Measurements from ENCODE around the gene CDH13. TPM values are rescaled to one million over a fixed set of nuclear protein-coding genes. Genes with fewer than 3 reads are reported as not detected.

Gene CDH13
- total RNA-seq, 4 donors from 2014 or later: 2.0 to 6.6 (median 4.1) TPM; not detected in 1

DNA sequence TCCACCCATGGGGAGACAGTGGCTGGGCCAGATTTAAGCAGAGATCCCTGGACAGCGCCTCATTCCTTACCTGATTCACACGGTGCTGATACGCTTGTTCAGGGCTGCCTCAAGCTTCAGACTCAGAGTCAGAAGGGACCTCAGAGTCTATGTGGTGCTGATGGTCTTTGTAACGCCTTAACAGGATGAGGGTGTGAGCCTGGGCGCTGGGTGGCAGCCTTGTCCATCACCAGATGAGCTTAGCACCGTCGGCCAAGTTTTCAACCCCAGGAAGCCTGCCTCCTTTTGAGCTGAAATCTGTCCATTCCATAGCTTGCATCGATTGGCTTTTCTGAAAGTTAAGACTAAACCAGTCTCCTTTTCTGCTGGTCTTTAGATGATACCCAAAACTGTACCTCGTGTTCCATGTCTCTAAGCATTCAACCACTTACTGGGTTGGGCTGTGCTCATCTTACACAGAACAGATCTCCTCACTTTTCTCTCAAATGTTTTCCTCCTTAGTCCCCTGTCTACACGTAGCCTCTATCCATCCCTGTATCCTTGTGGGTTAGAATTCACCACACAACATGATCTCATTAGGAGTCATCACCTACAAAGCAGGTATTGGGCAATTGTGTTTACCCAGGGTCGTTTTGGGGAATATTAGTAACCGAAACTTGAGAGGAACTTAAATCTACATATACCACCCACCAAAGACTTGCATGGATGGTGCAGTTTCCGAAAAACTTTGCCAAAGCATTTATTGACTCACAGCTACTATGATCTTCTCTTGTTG lies 573.4 kb downstream of the CDH13 start:
- Histone ChIP-seq H3K27ac (no peak overlapping the region), H3K4me1 (no peaks in the 10 kb centered on the region)
- no peak for DNase-seq

DNA sequence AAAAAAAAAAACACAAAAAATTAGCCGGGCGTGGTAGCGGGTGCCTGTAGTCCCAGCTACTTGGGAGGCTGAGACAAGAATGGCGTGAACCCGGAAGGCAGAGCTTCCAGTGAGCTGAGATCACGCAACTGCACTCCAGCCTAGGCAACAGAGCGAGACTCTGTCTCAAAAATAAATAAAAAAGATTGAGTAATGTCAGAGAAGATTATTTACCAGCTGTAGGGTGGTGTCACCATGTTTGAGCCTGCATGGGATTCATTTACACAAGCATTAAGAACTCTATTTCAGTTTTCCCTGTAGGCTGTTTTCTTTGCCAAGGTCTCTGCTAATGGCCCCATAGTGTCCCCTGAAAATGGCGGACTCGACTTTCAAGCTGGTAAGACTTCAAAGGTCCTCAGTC lies 575.0 kb downstream of the CDH13 start:
- Histone ChIP-seq H3K4me3 (no peak overlapping the region), H3K27me3 (no peaks in the 10 kb centered on the region), H3K27ac (no peak overlapping the region), H3K36me3 (no peaks in the 10 kb centered on the region), H3K9me3 (no peaks in the 10 kb centered on the region), H3K4me1 (no peaks in the 10 kb centered on the region)
- TF ChIP-seq, protein P1, sequence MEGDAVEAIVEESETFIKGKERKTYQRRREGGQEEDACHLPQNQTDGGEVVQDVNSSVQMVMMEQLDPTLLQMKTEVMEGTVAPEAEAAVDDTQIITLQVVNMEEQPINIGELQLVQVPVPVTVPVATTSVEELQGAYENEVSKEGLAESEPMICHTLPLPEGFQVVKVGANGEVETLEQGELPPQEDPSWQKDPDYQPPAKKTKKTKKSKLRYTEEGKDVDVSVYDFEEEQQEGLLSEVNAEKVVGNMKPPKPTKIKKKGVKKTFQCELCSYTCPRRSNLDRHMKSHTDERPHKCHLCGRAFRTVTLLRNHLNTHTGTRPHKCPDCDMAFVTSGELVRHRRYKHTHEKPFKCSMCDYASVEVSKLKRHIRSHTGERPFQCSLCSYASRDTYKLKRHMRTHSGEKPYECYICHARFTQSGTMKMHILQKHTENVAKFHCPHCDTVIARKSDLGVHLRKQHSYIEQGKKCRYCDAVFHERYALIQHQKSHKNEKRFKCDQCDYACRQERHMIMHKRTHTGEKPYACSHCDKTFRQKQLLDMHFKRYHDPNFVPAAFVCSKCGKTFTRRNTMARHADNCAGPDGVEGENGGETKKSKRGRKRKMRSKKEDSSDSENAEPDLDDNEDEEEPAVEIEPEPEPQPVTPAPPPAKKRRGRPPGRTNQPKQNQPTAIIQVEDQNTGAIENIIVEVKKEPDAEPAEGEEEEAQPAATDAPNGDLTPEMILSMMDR (IDR thresholded peaks at IDR 0.05): no peak
- no peak for TF ChIP-seq POLR2A (IDR thresholded peaks at IDR 0.05)
- DNase-seq: no peak

More for the DNA sequence above, 573.4 kb downstream of the CDH13 start:
- Histone ChIP-seq H3K9me3 (no peaks in the 10 kb centered on the region), H3K27me3 (no peaks in the 10 kb centered on the region), H3K4me3 (no peak overlapping the region), H3K36me3 (no peaks in the 10 kb centered on the region)
- no peak for TF ChIP-seq POLR2A (IDR thresholded peaks at IDR 0.05)
- TF ChIP-seq, protein P1 (IDR thresholded peaks at IDR 0.05): no peak

DNA sequence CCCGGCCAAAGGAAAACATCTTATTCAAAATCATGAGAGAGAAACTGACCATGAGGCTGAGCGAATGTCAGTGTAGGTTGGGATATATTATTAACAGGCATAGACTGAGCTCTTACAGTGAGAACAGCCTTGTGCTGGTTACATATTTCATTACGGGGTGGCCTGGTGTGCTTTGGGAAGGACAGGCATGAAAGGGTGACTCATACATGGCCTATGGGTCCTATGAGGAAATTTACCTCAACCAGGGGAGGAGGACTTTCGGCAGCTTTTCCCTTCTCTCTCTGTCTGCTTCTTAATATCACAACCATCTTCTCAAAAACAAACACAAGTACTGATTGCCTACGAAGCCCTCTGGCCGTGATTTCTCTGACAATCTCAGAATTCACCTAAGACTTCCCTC lies 579.1 kb downstream of the CDH13 start:
- DNase-seq: no peak
- Histone ChIP-seq H3K4me1 (no peaks in the 10 kb centered on the region), H3K9me3 (no peaks in the 10 kb centered on the region), H3K4me3 (no peak overlapping the region), H3K27ac (no peak overlapping the region), H3K27me3 (no peaks in the 10 kb centered on the region), H3K36me3 (no peaks in the 10 kb centered on the region)
- TF ChIP-seq, protein P1 (IDR thresholded peaks at IDR 0.05): no peak
- TF ChIP-seq POLR2A (IDR thresholded peaks at IDR 0.05): no peak

DNA sequence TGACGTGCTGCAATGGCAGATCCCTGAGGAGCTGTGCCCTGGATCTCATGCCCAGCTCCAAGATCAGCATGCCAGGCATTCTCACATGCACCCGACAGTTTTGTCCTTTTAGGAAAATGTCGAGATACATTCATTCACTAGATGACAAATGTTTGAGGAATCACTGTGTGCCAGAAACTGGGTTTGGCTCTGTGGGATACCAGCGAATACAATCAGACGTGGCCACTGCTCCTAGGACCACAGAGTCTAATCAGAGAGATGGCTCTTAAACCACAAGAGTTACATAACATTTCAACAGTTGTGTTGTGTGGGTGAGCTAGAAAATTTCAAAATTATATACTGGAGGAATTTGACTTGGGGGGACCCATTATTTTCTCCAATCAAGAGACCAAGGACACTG lies 579.7 kb downstream of the CDH13 start:
- Histone ChIP-seq H3K27ac (no peak overlapping the region), H3K36me3 (no peaks in the 10 kb centered on the region), H3K27me3 (no peaks in the 10 kb centered on the region), H3K4me1 (no peaks in the 10 kb centered on the region), H3K9me3 (no peaks in the 10 kb centered on the region), H3K4me3 (no peak overlapping the region)
- no peak for DNase-seq
- no peak for TF ChIP-seq POLR2A (IDR thresholded peaks at IDR 0.05)
- TF ChIP-seq, protein P1 (IDR thresholded peaks at IDR 0.05): no peak

DNA sequence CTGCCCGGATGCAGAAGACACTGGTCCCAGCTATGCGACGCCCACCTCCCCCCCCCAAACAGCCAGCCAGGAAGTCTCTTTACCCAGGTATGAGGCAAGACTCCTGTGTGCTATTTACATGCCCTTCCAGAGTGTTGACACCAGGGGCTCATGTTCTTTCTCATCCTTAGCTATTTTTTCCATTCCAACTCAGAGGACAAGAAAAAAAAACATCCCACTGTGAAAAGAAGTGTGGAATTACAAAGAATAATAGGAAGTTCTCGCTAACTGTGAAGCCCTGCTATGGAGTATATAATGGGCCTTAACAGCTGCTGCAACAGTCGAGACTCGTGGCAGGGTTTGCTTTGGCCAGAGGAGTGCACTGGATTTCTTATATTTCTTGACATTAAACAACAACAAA lies 584.9 kb downstream of the CDH13 start:
- no peaks in the 10 kb centered on the region for H3K4me1 ChIP-seq
- DNase-seq: no peak
- H3K27ac ChIP-seq: no peak overlapping the region
- no peak for TF ChIP-seq POLR2A (IDR thresholded peaks at IDR 0.05)
- TF ChIP-seq, protein P1 (IDR thresholded peaks at IDR 0.05): no peak
- H3K9me3 ChIP-seq: no peaks in the 10 kb centered on the region
- no peak overlapping the region for H3K4me3 ChIP-seq
- H3K27me3 ChIP-seq: no peaks in the 10 kb centered on the region
- H3K36me3 ChIP-seq: no peaks in the 10 kb centered on the region

Measured in Peyer's patch (tissue), 4 donors.